GM19397 (cell line): Measurements from ENCODE around the gene EMID1.

Source experiments
- ATAC-seq: cut with Tn5 transposase; IDR thresholded peaks from one replicate; pipeline ENCODE4 v1.9.1; 2021; ENCODE audit warnings: mild to moderate bottlenecking, moderate library complexity; ENCODE audit not compliant: unreplicated experiment

The EMID1 gene

DNA sequence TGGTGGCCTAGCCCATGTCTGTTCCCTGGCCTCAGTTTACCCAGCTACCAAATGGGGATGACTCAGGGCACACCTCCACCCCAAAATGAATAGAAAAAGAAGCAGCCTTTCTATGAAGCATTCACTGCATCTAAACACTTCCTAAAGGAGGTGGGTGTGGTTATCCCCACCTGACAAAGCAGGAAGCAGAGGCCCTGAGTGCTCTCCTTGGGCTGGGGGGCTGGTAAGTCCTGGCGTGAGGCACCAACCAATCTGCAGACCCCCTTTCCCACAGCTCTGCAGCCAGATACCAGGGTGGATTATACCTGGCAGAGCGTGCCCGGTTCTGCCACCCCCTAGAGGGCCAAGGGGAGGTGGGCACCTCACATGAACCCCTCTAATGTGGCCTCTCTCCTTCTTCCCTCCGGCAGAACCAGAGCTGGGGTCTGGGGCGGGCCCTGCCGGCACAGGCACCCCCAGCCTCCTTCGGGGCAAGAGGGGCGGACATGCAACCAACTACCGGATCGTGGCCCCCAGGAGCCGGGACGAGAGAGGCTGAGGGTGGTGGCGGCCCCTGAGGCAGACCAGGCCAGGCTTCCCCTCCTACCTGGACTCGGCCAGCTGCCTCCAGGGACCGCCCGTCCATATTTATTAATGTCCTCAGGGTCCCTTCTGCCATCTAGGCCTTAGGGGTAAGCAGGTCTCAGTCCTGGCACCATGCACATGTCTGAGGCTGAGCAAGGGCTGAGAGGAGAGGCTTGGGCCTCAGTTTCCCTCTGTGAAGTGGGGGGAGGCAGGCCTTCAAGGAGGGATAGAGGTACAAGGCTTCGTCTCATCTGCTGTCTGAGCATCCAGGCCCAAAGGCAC, 52.9 kb downstream of the EMID1 start:
- ATAC-seq = no peak

DNA sequence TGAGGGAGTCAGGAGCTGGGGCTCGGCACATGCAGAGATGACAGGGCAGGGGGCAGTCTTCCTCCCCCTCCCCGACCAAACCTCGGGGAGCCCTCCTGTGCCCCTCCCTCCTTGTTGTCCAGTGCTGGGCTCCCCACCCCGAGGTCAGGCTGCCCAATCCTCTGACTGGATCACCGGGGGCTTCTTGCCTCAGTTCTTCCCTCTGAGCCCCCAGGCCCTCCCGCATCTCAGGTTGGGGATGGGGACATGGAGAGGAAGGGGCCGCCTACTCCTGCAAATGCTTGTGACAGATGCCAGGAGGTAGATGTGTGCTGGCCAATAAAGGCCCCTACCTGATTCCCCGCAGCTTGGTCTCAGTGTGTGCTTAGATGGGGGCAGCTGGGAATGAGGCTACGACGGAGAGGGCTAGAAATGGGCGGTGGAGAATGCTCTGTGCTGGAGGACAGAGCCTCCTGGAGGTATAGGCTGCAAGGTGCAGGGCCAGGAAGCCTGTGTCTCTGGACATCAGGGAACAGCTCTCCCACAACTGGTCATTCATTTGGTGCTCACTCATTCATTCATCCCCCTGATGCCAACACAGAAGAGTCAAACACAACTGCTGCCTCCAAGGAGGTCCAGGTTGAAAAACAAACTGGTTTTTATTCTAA, 53.7 kb downstream of the EMID1 start:
- ATAC-seq = no peak

DNA sequence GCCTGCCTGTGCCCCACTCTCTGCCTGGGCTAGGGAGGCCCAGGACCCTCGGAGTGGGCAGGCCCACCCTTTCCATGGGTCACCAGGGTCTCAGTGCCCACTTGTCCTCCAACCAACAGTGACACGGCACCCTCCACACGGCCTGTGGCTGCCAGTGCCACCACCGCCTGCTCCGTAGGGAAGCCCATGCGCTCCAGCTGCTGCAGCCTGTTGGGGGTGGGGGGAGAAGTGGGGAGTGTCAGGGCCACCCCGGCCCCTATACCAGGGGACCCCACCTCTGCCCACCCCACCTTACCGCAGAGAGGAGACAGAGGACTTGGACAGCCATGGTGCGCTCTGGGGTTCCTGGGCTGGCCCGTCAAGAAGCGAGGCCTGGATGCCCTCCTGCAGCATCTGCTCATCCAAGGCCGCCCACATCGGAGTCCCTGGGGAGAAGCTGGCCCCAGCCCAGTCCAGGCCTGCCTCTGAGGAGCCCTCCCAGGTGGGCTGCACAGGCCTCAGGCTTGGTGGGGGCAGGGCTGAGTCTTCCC, 54.4 kb downstream of the EMID1 start:
- ATAC-seq = no peak

DNA sequence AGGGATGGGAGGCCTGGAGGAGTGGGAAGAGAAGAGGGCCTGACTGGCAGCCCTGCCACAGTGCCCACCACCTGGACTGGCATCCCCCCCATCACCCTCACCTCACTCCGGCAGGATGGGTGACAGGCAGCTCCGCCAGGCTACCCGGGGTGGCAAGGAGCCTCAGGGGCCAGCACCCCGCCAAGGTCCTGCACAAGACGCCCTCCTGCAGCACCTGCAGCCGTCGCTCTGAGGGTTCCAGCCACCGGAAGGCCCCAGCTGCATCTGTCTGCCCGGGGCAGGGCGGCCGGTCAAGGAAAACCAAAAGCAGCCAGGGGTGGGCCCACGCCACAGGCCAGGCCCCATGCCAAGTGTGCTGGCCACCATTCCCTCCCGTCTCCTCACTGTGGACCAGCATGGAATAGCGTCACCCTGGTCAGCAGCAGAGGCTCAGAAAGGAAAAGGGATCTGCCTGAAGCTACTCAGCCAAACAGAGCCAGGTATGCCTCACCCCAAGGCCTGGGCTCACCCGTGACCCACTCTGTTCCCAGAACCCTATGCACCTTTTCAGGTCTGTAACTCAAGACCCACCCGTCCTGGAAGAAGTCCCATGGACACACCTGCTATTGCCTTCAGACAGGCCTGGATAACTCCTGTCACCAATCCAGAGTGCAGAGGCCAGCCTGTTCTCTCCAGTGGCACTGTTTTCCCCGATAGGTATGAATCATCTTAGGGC, 55.1 kb downstream of the EMID1 start:
- ATAC-seq = no peak

DNA sequence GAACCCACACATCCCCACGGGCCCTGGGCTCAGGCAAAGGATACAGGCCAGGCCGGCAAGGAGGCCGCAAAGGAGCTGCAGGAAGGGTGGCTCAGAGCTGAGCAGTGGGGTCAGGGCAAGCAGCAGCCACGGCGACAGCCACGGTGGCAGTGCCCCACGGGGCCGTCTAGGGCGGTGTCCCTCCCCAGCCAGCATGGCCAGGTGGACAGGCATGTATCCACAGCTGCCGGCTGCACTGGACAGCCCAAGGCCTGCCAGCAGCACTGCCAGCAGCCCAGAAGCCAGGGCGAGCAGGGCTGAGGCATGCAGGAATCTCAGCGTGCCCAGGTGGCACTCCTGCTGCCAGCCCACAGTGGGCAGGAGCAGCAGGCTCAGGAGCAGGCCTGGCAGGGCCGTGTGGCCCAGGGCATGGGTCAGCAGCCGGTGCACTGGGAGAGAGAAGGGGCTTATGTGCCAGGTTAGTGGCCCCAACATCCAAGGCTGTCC, 58.1 kb downstream of the EMID1 start:
- no peak for ATAC-seq

DNA sequence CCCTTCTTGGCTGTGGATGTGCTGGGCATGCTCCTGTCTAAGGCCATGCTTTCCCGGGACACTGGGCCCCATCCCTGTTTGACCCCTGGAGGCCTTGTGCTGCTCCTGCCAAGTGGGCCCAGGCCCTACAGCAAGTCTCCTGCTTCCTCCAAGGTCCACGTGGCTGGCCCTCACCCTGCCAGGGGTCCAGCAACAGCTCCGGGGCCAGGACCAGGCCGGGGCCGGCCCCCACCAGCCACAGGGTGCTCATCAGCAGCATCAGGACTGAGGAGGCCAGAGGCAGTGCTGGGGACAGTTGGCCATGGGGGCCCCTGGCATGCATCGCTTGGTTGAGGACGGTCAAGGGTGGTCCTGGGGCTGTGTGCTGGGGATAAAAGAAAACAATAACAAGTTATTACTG, 59.6 kb downstream of the EMID1 start:
- no peak for ATAC-seq

DNA sequence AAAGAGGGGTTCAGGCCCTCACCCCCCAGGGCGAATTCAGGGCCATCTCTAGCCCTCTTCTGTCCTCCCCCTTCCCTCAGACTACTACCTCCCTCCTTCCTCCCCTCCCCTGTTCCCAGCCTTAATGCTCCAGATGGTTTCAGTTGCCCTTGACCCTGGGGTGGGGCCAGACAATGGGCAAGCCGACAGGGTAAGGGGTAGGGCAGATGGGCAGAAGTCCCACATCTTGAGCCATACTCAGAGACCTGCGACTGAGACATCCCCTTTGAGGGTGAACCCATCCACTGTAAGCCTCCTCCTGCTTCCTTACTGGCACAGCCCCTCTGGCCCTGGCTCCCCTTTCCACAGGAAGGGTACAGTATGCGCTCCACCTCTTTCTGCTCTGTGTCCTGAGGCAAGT, 60.2 kb downstream of the EMID1 start:
- no peak for ATAC-seq

DNA sequence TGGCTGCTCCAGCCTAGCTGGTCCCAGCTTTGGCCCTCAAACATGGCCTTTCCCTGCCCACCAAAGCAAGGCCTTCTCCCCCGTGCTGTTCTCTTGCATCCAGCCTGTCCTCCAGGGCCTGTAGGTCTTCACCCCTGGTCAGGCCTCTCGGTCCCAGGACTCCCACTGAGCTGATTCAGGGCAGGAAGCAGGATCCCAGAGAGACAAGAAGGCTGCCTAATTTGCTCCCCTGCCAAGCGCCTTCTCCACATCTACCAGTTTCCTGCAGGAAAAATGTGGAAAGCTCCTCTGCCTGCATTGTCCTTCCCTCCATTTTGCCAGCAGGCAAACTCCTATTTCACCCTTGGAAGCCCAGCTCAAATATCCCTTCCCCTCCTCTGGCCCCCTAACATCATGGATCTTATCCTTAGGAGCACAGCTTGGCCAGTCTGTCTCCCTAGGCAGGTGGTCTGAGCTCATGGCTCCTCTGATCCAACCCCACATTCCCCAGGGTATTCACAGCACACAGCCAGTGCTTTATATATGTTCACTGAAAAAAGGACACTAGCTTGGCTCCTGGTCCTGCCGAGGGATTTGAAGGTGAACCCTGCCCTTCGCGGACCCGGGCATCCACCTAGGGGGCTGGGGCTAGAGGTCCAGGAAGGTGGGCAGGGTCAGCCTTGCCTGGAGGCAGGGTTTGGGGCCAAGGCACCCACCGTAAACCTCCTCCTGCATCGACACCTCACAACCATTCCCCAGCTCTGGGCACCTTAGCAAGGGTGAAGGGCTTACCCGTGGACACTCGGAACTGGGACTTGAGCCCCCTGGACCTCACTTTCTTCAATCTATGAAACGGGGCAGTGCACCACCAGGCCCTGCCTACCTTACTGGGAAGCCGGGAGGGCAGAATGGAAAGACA, 61.1 kb downstream of the EMID1 start:
- no peak for ATAC-seq

DNA sequence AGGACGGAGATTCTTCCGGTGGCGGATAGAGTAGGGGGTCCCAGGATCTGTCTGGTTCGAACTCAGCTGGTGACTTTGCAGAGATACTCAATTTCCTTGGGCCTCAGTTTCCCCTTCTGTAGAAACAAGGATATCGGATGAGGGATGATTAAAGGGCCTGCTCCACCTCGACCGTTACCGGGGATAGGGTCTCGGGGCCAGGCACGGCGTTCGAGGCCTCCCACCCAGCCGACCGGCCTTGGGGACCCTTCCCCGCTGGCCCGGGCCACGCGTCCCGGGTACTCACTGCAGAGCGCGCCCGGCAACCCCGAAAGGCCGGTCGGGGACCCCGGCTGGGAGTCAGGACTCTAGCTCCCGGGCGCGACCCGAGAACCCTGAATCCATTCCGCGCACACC, 61.8 kb downstream of the EMID1 start:
- ATAC-seq = no peak

DNA sequence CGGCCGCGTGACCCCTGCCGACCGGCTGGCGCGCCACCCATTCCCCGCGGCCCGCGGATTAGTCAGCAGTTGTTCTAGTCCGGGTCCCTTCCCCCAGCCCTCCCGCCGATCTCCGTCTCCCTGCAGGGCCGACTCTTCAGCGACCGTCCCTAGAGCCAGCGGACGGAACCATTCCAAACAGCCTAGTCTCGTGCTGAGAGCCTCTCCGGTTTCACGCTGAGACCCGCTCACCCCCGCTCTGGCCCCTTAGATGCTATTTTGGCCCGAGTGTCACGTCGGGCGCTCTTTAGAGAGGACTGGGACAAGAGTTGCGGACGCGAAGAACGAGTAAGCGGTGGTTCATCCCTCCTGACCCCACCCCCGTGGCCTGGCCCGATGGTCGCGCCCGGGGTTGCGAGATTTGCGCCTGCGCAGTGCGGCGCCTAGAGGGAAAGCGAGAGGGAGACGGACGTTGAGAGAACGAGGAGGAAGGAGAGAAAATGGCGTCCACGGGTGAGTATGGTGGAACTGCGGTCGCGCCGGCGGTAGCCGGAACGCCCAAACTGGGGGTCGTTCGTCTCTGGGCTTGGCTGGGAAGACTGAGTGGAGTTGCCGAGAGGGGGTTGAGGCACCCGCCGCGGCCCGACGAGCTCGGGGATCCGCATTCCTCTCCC, 62.3 kb downstream of the EMID1 start, which contains the start of the genes EWSR1 and RHBDD3:
TSS of gene EWSR1 (plus strand) at position 411 of the 653 bp plus-strand sequence. CDS start at position 480, 69 bp downstream.
TSS of gene RHBDD3 (minus strand) at position 124 of the 653 bp plus-strand sequence. CDS start 2,355 bp downstream, outside the sequence.
- peak; percentile 68 for ATAC-seq

DNA sequence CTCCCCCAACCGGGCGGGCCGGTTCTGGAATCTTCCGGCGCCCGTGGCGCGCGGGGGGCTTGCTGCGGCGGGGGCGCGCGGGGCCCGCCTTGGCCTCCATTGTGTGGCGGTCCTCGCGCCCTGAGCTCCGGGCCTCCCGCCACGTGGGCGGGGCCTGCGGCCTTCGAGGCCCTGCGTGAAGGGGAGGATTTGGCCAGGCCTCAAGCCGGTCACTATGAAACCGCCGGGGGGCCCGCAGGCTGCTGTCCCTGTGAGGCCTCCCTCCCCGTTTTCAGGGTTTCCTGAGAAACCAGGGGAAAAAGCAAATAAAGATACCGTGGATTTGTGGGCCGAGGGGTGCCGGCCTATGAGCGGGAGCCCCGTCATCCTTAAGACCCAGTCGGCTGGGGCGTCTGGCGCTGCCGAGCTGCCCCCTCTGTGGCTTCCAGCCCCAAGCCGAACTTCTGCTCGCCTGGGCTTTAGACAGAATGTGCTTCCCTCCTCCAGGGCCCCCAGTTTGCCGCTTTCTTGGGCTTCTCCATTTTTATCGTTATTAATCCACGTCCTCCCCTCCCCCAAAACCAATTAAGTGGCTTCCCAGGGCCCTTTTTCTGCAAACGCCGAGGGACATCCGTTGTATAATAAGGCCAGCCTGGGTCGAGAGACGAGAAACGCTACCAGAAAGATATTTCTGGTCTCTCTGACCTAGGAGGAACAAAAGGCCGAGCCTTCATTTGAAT, 63.0 kb downstream of the EMID1 start:
- ATAC-seq = peak; percentile 25

DNA sequence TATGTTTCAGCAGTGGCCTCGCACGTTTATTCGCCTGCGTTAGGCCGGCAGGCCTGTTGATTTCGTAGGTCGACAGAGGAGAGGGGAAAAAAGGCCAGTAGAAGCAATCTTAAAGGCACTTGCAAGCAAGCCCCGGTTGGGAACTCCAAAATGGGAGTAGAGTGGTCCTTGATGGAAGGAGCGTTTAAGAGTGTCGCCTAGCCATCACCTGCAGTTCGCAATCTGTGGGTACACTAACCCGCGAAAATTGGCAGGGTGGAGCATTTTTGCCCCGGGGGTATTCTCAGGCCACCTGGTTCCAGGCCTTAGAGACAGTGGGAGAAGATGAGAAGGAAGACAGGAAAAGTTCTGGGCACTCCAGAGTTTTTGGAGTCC, 63.5 kb downstream of the EMID1 start:
- no peak for ATAC-seq

DNA sequence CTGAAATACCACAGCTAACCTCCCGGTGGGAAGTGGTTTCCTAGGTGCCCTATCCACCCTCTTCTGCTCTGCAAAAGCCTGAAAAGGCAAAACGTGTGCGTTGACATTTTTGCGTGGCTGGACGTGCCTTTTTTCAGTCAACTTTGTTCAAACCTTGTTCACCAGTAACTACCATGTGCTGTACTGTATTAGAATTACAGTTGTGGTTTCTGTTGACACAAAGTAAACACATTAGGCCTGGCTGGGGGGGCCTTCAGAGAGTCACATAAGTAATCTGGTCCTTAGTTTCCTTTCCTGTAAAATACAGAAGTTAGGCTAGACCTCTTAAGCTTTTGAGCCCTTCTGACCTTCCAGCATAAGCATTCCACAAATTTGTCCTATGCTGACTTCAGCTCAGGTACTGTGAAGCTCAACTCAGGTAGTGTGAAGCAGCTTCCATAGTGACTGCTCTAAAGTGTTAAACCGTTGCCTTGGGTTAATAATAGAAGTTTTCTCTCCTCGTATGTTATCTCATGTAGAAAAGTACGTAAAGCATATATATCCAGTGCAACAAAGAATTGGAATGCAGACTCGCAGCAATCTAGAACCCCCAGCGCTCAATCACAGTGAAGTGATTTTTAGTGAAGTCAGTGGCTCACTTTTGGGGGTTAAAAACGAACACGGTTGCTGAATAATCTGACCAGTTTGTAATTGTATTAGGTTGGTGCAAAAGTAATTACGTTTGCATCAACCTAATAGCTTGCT, 64.2 kb downstream of the EMID1 start:
- no peak for ATAC-seq

DNA sequence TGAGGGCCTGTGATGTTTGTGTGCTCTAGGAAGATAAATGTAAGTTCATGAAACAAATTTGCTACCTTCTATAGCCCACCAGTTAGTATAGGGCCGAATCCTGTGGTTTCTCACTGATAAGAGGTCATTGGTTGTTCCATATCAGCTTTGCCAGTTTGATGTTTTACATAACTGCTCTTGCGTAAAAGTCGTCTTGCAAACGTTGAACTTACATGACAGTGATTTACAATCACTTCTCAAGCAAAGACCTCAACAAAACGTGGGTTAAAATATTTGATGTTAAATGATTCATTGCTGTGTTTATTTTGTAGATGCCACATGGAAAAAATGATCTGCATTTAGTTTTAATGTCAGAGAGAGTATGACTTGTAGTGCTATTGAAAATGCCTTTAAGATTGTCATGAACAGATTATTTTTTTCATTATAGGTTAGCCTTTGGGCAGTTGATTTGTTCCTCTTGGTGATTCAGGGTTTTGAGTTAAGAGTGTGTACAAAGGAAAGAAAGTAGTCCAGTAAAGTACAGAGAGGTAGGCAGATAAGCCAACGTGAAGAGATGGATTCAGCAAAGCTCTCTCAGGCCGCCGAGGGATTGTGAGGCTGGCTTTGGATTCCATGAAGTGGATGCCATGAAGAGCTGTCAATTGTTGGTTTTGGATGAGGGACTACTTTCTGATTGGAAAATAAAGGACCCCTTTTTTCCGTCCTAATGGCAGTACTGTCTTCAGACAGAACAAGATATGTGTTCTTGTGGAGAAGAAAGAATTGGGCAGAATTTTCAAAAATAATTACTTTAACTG, 65.0 kb downstream of the EMID1 start:
- ATAC-seq = no peak

DNA sequence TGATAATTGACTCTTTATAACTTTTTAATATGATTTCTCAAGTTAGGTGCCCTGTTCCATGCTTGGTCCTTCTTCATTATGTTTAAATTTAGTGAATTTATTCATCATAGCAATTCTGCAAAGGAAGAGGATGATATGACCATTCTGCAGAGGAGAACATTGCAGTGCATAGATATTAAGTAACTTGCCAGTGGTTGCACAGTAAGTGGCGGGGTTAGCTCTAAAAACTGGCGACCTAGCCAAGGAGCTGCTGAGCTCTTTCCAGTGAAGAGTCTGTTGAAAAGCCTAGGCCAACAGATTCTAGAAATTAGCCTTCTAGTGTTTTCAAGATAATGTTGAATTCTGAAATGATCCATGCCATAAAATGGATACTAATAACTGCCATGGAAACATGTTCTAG, 66.9 kb downstream of the EMID1 start:
- no peak for ATAC-seq

DNA sequence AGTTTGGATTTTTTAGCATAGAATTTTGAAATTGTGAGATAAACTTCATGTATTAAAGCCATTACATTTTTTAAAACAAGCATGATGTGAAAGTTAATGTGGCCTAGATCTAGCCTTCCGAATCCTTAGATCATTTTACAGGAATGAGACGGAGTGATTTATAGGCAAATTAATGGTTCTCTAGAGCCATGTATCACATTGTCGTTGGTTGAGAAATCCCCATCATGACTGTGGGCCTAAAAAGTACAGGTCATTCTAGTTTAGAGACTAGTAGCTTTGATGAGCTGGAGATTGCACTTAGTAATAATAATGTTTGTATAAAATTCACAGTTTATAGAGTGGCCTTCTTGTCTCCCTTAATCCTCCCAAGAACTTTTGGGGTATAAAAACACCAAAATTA, 69.5 kb downstream of the EMID1 start:
- no peak for ATAC-seq

DNA sequence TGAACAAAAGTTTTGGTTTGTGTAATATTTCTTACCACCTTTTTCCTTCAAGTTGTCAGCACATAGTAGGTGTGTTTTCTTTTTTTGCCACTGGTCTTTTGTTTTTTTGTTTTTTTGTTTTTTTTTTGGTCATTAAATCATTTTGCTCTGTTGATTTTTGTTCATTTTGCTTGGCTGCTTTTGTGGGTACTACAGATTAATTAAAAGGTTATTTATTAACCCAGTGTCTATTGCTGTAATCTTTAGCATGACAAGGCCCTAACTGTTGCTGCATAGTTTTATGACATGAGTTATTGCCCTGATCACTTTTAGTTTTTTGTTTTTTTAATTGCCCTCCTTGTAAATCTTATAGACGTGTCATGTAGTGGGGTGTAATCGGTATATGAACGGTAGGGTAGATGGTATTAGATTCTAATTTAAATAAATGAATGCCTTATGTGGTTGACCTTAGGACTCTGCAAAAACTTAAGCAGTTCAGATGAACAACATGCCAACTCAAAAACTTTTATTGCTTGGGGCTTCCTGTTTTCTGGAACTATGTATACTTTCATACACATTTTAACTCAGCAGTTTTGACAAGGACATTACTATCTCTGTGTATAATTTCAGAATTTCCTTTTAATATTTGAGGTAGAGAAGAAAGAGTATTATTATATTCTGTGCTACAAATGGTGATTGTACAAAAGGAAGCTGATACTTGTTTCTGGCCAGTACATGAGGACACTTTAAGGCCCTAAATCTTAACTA, 70.3 kb downstream of the EMID1 start:
- no peak for ATAC-seq
